ENCODE results near the gene LEKR1. TPM values are rescaled to one million over a fixed set of nuclear protein-coding genes. Genes with fewer than 3 reads are reported as not detected.

Gene LEKR1
- total RNA-seq, 2 experiments from 2014 or later: 0.47 to 0.54 TPM

DNA sequence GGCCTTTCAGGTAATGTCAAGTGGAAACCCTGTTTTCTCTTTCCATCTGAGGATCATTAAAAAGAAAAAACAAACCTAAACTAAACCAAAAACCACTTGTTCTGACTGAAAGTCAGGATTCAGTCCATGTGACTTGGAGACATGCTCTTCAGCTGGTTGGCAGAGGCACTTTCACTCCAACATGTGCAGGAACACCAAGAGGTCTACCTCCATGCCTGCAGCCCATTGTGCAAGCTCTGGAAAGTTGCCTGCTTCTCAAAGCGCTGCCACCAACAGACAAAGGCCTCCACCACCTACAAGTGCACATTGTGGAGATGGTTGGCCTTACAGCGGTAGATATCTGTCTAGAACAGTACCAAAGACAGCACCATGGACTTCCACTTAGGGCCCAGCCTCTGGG, 161.8 kb downstream of the LEKR1 start:
- H3K36me3 Mint-ChIP-seq (ENCODE audit: low read depth): no peaks in the 10 kb centered on the region
- peaks cover 24% of the 10 kb centered on the region for H3K27me3 Mint-ChIP-seq
- H3K9me3 Mint-ChIP-seq: no peaks in the 10 kb centered on the region
- ChIA-PET POLR2A (no interaction called here), CTCF (interaction anchor here (0.9 kb wide), 1 partner anchor 10 kb away, joined by 3 read pairs; no protein-coding TSS in a partner anchor)
- no peak overlapping the region for H3K27ac Mint-ChIP-seq
- no peak overlapping the region for H3K4me3 Mint-ChIP-seq
- no peak for DNase-seq
- no peaks in the 10 kb centered on the region for H3K4me1 Mint-ChIP-seq

DNA sequence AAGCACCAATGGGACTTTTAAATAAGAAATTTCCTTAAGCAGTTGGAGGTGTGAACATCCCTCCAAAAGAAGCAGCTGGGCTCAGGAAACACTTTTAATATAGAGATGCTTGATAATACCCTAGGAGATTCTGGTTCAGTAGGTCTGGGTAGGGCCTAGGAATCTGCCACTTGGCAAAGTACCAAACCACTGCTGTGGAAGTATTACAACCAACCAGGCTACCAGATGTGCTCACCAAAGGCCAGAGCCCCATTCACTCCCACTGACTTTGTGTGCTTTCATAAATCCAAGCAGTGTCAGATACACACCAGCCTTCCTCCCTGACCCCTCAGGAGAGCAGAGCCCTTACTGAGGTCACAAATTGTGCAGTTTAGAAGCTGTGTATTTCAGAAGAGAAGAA, 171.2 kb downstream of the LEKR1 start:
- no peaks in the 10 kb centered on the region for H3K4me1 Mint-ChIP-seq
- no peak overlapping the region for H3K27ac Mint-ChIP-seq
- DNase-seq: no peak
- ChIA-PET CTCF (interaction anchor here (0.6 to 1.3 kb wide), 4 partner anchors 12 to 1526 kb away, joined by 3 to 6 read pairs (median 3); no protein-coding TSS in a partner anchor), POLR2A (no interaction called here)
- H3K36me3 Mint-ChIP-seq (ENCODE audit: low read depth): no peaks in the 10 kb centered on the region
- no peak overlapping the region for H3K4me3 Mint-ChIP-seq
- no peaks in the 10 kb centered on the region for H3K9me3 Mint-ChIP-seq
- peaks cover 21% of the 10 kb centered on the region for H3K27me3 Mint-ChIP-seq

DNA sequence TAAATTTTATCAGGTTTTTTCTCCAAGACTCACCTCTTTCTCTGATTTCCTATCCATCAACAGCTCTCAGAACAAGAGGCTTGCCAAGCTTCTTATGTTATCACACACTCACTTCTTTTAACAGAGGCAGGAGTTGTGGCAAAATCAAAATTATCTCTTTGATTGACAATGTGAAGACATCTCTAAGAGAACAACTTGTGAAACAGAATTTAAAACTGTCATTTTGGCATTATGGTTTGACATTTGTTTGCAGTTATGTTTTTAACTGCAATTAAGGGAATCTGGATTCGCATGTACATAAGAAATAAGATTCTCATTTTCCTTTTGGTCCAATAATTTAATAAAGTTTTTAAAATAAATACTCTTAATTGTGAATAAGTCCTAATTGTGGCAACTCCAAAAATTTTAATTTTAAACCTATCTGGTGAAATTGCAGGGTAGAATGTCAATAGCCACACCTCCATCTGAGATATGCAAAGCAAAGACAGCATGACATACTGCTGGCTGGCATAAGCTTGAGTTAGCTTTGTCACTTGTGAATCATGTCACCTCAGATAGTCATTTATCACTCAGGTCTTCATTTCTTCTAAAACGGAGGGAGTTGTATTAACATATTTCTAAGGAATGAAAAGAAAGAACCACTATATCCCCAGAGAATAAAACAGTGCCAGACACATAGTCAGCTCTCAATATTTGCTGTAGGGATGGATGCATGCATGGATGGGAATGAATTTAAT, 175.2 kb downstream of the LEKR1 start:
- no peaks in the 10 kb centered on the region for H3K4me1 Mint-ChIP-seq
- H3K9me3 Mint-ChIP-seq: no peaks in the 10 kb centered on the region
- no peak overlapping the region for H3K27ac Mint-ChIP-seq
- ChIA-PET POLR2A (no interaction called here), CTCF (interaction anchor here (1.0 kb wide), 1 partner anchor 136 kb away, joined by 3 read pairs; no protein-coding TSS in a partner anchor)
- DNase-seq: no peak
- H3K4me3 Mint-ChIP-seq: no peak overlapping the region
- peaks cover 29% of the 10 kb centered on the region for H3K27me3 Mint-ChIP-seq
- H3K36me3 Mint-ChIP-seq (ENCODE audit: low read depth): no peaks in the 10 kb centered on the region

DNA sequence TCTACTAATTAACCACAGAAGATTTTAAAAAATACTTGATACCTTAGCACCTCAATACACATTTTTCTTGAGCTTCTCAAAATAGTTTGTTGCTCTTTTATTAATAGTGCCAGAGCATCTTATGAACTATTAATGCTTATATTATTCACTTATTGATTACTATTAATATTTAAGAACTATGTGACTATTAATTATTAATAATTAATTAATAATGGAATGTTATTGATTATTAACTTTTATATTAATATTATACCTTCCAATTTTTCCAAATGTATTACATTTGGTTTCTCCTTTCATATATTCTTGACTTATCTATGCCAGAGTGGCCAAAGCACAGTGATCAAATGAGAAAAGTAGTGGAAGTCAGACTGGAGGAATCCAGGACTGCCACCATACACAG, 195.5 kb downstream of the LEKR1 start:
- POLR2A ChIA-PET: no interaction called here
- CTCF ChIA-PET: no interaction called here
- no peak overlapping the region for H3K27ac Mint-ChIP-seq

GRCh38 chr3:157023226-157023625, 197.1 kb downstream of the LEKR1 start:
- ChIA-PET POLR2A (no interaction called here), CTCF (interaction anchor here (0.6 kb wide), 1 partner anchor 34 kb away, joined by 3 read pairs; no protein-coding TSS in a partner anchor)
- H3K27ac Mint-ChIP-seq: no peak overlapping the region
- H3K36me3 Mint-ChIP-seq (ENCODE audit: low read depth): no peaks in the 10 kb centered on the region
- DNase-seq: no peak
- no peaks in the 10 kb centered on the region for H3K9me3 Mint-ChIP-seq
- H3K27me3 Mint-ChIP-seq: peaks cover 9% of the 10 kb centered on the region
- no peak overlapping the region for H3K4me3 Mint-ChIP-seq
- H3K4me1 Mint-ChIP-seq: peaks cover 9% of the 10 kb centered on the region

More for the DNA sequence above, 195.5 kb downstream of the LEKR1 start:
- peaks cover 6% of the 10 kb centered on the region for H3K4me1 Mint-ChIP-seq
- no peak overlapping the region for H3K4me3 Mint-ChIP-seq
- peaks cover 4% of the 10 kb centered on the region for H3K27me3 Mint-ChIP-seq
- H3K36me3 Mint-ChIP-seq (ENCODE audit: low read depth): no peaks in the 10 kb centered on the region
- DNase-seq: no peak
- no peaks in the 10 kb centered on the region for H3K9me3 Mint-ChIP-seq

DNA sequence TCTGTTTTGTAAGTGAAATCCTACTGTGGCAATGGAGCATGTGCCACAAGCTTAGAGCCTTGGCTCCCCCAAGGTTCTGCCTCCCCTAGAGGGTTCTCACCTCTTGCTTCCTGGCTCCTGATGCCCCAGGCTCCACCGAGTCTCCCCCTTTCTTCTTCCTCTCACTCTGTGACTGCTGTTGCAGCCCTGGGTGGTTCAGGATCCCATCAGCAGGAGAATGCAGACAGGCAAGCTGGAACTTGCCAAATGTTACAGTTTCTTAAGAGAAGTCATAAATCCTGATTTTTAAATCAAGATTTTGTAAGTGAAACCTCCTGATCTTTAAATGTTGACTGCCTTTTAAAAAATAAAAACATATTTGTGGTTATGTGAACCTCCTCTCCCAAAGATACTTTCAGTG, 199.9 kb downstream of the LEKR1 start:
- ChIA-PET POLR2A (no interaction called here), CTCF (interaction anchor here (0.6 kb wide), 3 partner anchors 19 to 594 kb away, joined by 3 to 4 read pairs (median 4); no protein-coding TSS in a partner anchor)
- no peak overlapping the region for H3K4me3 Mint-ChIP-seq

DNA sequence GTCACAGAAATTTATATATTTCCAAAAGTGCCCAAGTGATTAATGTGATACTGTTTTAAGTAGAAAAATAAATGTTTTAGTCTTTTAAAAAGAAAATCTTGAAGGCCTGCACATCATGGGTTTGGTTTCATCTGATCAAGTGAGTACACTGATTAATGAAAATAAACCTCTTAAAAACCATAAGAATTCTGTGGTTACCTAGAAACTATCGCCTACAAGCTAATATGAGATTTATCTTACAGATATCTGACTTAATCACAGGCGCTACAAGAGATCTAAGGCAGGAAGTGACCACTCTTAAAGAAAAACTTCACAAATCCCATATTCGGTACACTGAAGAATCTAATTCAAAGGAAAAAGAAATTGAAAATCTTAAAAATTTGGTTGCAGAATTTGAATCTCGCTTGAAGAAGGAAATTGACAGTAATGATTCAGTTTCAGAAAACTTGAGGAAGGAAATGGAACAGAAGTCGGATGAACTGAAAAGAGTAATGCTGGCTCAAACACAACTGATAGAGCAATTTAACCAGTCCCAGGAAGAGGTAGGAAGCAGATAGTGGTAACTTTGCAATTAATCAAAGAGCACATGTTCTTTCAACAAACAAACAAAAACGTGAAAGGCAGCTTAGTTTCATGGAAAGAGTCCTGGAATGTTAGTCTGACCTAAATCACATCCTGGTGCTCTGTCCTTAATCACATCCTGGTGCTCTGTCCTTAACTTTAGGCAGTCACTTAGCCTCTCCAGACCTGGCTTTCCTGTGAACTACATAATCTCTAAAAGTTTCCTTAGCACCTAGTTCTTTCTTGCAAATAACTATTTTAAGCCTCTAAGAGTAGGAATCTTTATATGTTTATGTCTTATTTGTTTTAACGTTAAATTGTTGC, 201.9 kb downstream of the LEKR1 start:
- Mint-ChIP-seq H3K4me3 (no peak overlapping the region), H3K27me3 (peaks cover 28% of the 10 kb centered on the region), H3K36me3 (ENCODE audit: low read depth) (no peaks in the 10 kb centered on the region), H3K27ac (no peak overlapping the region), H3K9me3 (peaks cover 8% of the 10 kb centered on the region), H3K4me1 (peaks cover 6% of the 10 kb centered on the region)
- no peak for DNase-seq
- ChIA-PET CTCF (interaction anchor here (1.2 to 1.3 kb wide), 2 partner anchors 11 to 31 kb away, joined by 3 to 6 read pairs; no protein-coding TSS in a partner anchor), POLR2A (no interaction called here)

More for the DNA sequence above, 199.9 kb downstream of the LEKR1 start:
- H3K9me3 Mint-ChIP-seq: peaks cover 5% of the 10 kb centered on the region
- H3K27ac Mint-ChIP-seq: no peak overlapping the region
- DNase-seq: no peak
- peaks cover 9% of the 10 kb centered on the region for H3K4me1 Mint-ChIP-seq
- H3K27me3 Mint-ChIP-seq: peaks cover 16% of the 10 kb centered on the region
- H3K36me3 Mint-ChIP-seq (ENCODE audit: low read depth): no peaks in the 10 kb centered on the region

DNA sequence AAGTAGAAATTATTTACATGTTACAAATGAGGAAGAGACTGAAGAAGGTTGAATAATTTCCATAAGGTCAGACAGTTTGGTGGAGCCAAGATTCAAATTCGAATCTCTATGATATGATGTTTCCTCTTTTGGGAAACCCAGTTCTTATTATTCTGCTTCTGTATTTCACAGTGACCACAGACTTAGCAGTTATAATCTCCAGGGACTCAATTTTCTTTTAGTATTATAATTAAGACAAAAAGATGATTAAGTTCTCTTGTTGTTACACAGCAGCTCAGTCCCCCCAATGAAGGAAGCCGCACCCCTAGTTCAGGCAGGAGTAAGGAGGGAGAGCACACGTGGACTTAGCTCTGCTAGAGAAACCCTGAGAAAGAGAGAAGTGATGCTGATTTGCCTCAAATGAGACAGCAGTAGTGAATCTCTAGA, 203.2 kb downstream of the LEKR1 start:
- Mint-ChIP-seq H3K4me3 (no peak overlapping the region), H3K27ac (no peak overlapping the region), H3K9me3 (peaks cover 8% of the 10 kb centered on the region), H3K4me1 (peaks cover 6% of the 10 kb centered on the region), H3K36me3 (ENCODE audit: low read depth) (no peaks in the 10 kb centered on the region), H3K27me3 (peaks cover 29% of the 10 kb centered on the region)
- POLR2A ChIA-PET: no interaction called here
- CTCF ChIA-PET: no interaction called here
- DNase-seq: no peak

DNA sequence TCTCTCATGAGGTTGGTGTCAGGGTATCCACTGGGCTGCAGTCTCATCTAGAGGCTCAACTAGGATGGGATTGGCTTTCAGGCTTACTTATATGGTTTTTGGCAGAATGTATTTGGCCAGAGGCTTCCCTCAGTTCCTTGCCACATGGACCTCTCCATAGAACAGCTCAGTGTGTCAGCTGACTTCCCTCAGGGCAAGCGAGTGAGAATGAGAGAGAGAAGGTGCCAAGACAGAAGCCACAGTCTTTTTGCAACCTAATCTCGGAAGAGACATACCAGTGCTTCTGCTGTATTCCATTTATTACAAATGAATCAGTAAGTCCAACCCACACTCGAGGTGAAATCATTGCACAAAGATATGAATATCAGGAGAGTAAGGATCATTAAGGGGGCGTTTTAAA, 204.6 kb downstream of the LEKR1 start:
- Mint-ChIP-seq H3K4me3 (no peak overlapping the region), H3K36me3 (ENCODE audit: low read depth) (no peaks in the 10 kb centered on the region), H3K4me1 (peaks cover 6% of the 10 kb centered on the region), H3K27me3 (peaks cover 31% of the 10 kb centered on the region), H3K27ac (no peak overlapping the region), H3K9me3 (peaks cover 8% of the 10 kb centered on the region)
- ChIA-PET POLR2A (no interaction called here), CTCF (no interaction called here)
- DNase-seq: no peak

GRCh38 chr3:157033001-157033400, 206.8 kb downstream of the LEKR1 start:
- CTCF ChIA-PET: no interaction called here
- no peak overlapping the region for H3K27ac Mint-ChIP-seq
- H3K27me3 Mint-ChIP-seq: peaks cover 43% of the 10 kb centered on the region
- POLR2A ChIA-PET: no interaction called here
- peaks cover 5% of the 10 kb centered on the region for H3K4me1 Mint-ChIP-seq
- H3K9me3 Mint-ChIP-seq: peaks cover 8% of the 10 kb centered on the region
- H3K36me3 Mint-ChIP-seq (ENCODE audit: low read depth): no peaks in the 10 kb centered on the region
- no peak for DNase-seq
- no peak overlapping the region for H3K4me3 Mint-ChIP-seq

DNA sequence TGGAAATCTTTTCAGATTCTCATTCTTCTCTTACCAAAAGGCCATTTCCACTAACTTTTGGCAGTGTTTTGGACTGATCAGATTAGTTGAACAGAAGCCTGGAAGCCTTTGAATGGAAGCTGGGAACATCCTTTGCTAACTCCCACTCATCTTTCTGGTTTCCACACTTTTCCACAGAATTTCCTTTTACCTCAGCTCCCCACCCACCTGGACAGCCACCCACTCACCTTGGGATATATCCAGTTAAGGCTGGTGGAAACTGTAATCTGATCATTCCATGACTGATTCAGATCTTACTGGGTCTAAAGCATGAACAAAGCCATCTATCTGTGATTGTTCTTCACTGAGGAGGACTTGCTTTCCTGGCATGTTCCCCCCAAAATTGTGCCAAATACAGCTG, 214.3 kb downstream of the LEKR1 start:
- POLR2A ChIA-PET: no interaction called here
- no peaks in the 10 kb centered on the region for H3K36me3 Mint-ChIP-seq (ENCODE audit: low read depth)
- H3K27me3 Mint-ChIP-seq: peaks cover 50% of the 10 kb centered on the region
- CTCF ChIA-PET: no interaction called here
- no peaks in the 10 kb centered on the region for H3K9me3 Mint-ChIP-seq
- H3K4me3 Mint-ChIP-seq: no peak overlapping the region
- no peaks in the 10 kb centered on the region for H3K4me1 Mint-ChIP-seq
- H3K27ac Mint-ChIP-seq: no peak overlapping the region
- DNase-seq: no peak

DNA sequence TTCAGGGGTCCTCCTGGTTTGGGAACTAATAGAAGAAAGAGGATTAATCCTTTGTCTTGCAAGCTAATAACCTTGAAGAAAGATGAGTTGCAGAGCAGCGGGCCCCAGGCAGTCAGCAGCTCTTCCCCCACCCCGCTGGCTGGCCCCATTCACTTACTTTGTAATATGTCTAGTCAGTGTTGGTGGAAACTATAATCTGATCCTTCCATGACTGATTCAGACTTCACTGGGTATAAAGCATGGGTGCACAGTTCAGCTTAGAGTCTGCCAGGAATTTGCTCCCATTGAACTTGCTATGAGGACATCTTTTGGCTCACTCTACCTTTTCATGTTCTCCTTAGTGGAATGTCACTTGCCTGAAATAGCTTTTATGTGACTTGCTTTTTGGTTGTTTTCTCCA, 216.1 kb downstream of the LEKR1 start:
- POLR2A ChIA-PET: no interaction called here
- DNase-seq: no peak

GRCh38 chr3:157043771-157044170, 217.6 kb downstream of the LEKR1 start:
- no peaks in the 10 kb centered on the region for H3K36me3 Mint-ChIP-seq (ENCODE audit: low read depth)
- no peak overlapping the region for H3K27ac Mint-ChIP-seq
- H3K4me3 Mint-ChIP-seq: no peak overlapping the region
- peaks cover 41% of the 10 kb centered on the region for H3K27me3 Mint-ChIP-seq
- H3K9me3 Mint-ChIP-seq: no peaks in the 10 kb centered on the region
- POLR2A ChIA-PET: no interaction called here
- no peaks in the 10 kb centered on the region for H3K4me1 Mint-ChIP-seq
- no peak for DNase-seq
- CTCF ChIA-PET: no interaction called here

More for the DNA sequence above, 216.1 kb downstream of the LEKR1 start:
- Mint-ChIP-seq H3K27ac (no peak overlapping the region), H3K4me1 (no peaks in the 10 kb centered on the region), H3K27me3 (peaks cover 44% of the 10 kb centered on the region), H3K36me3 (ENCODE audit: low read depth) (no peaks in the 10 kb centered on the region), H3K9me3 (no peaks in the 10 kb centered on the region), H3K4me3 (no peak overlapping the region)
- CTCF ChIA-PET: interaction anchor here (0.5 kb wide), 1 partner anchor 8 kb away, joined by 3 read pairs; no protein-coding TSS in a partner anchor

Data from activated CD4-positive, alpha-beta T cell treated with anti-CD3 and anti-CD28 coated beads, Interleukin-2, amount 10 ng/mL, durations not matched to agents 7 days and 5 days (primary cell).